Measurements from ENCODE around the gene PIGP.
"Not testable (repeated sequence)": the region's sequence is repeated elsewhere in the genome, so short reads cannot be mapped to it uniquely, and the experiment has no call there.

GRCh38 chr21:37111029-37111428 lies 38.2 kb upstream of the PIGP start:
- TF ChIP-seq EZH2 (IDR thresholded peaks at IDR 0.05); POLR2AphosphoS5 (IDR thresholded peaks at IDR 0.05; ENCODE audit: borderline replicate concordance, low read depth, low read length); FOXP2 (optimal IDR thresholded peaks at IDR 0.05; ENCODE audit: control extremely low read depth, extremely low read length, insufficient read depth): not testable (repeated sequence)
